HEK293 (cell line): ENCODE data around the gene DHRS3.

ENCODE experiments used
- HOXD13 ChIP-seq: sonication (generic); formaldehyde crosslinking; IDR thresholded peaks from 2 replicates; pipeline ENCODE4 v1.8.0; 2022; ENCODE audit warnings: missing genetic modification reagents, borderline replicate concordance
- ZBTB8A ChIP-seq: fragments of 450-650 bp; formaldehyde crosslinking; IDR thresholded peaks from 2 replicates; pipeline ENCODE4 v1.5.1; 2016; ENCODE audit warnings: missing biosample characterization, missing genetic modification characterization
- ZFP41 ChIP-seq: fragments of 450-650 bp; formaldehyde crosslinking; IDR thresholded peaks from 2 replicates; pipeline ENCODE4 v1.5.1; 2016; ENCODE audit warnings: missing biosample characterization, missing genetic modification characterization, borderline replicate concordance
- ZNF19 ChIP-seq: fragments of 450-650 bp; formaldehyde crosslinking; IDR thresholded peaks from 2 replicates; pipeline ENCODE4; 2016; ENCODE audit warnings: missing biosample characterization, missing genetic modification characterization, low read depth
- ZNF404 ChIP-seq: fragments of 450-650 bp; formaldehyde crosslinking; IDR thresholded peaks from 2 replicates; pipeline ENCODE4 v1.5.1; 2017; ENCODE audit warnings: missing biosample characterization, missing genetic modification characterization
- ZNF423 ChIP-seq: fragments of 450-650 bp; formaldehyde crosslinking; IDR thresholded peaks from 2 replicates; pipeline ENCODE4 v1.5.1; 2016; ENCODE audit warnings: missing biosample characterization, missing genetic modification characterization
- ZNF549 ChIP-seq: fragments of 450-650 bp; IDR thresholded peaks from 2 replicates; pipeline ENCODE4 v1.5.1; 2018; ENCODE audit warnings: missing biosample characterization, missing genetic modification characterization, mild to moderate bottlenecking, inconsistent platforms, moderate library complexity
- ZNF621 ChIP-seq: fragments of 450-650 bp; formaldehyde crosslinking; IDR thresholded peaks from 2 replicates; pipeline ENCODE4 v1.5.1; 2017; ENCODE audit warnings: missing biosample characterization, missing genetic modification characterization
- ZNF777 ChIP-seq: fragments of 450-650 bp; formaldehyde crosslinking; IDR thresholded peaks from 2 replicates; pipeline ENCODE4 v1.5.1; 2017; ENCODE audit warnings: missing biosample characterization, missing genetic modification characterization, borderline replicate concordance
- TF ChIP-seq, protein P1 (sequence below): fragments of 450-650 bp; formaldehyde crosslinking; IDR thresholded peaks from 2 replicates; pipeline ENCODE4 v1.5.1; 2016; ENCODE audit warnings: missing biosample characterization, missing genetic modification characterization
- TF ChIP-seq, protein P2 (sequence below): fragments of 450-650 bp; formaldehyde crosslinking; IDR thresholded peaks from 2 replicates; pipeline ENCODE4 v1.5.1; 2016; ENCODE audit warnings: missing biosample characterization, missing genetic modification characterization
- TF ChIP-seq, protein P3 (sequence below): fragments of 450-650 bp; formaldehyde crosslinking; IDR thresholded peaks from 2 replicates; pipeline ENCODE4 v1.5.1; 2016; ENCODE audit warnings: missing biosample characterization, missing genetic modification characterization
- TF ChIP-seq, protein P4 (sequence below): IDR thresholded peaks from 2 replicates; pipeline ENCODE4 v1.6.1; 2011; ENCODE audit warnings: mild to moderate bottlenecking, low read depth, low read length, borderline replicate concordance

DNA sequence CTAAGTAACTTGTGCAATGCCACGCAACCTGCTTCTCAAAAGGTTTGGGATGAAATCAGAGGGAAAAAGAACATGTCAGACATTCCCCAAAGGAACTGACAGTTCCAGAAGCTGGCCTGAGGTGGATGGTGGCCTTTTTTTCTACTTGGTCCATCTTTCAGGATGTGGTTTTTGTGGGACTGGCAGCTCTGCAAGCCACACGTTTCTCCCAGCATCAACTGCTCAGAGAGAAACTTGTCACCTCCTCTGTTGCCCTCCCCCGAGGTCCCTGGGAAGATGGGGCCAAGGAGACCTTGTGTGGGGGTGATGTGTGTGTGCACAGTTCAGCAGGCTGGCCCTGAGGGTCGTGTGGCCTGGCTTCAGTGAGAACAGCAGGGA is 2.5 kb upstream of the DHRS3 start:
- TF ChIP-seq ZNF423 (tag by site-specific recombination), result no peak
- no peak for TF ChIP-seq ZNF549 (tag by site-specific recombination)
- no peak for TF ChIP-seq ZNF404 (tag by site-specific recombination)
- TF ChIP-seq, protein P1, sequence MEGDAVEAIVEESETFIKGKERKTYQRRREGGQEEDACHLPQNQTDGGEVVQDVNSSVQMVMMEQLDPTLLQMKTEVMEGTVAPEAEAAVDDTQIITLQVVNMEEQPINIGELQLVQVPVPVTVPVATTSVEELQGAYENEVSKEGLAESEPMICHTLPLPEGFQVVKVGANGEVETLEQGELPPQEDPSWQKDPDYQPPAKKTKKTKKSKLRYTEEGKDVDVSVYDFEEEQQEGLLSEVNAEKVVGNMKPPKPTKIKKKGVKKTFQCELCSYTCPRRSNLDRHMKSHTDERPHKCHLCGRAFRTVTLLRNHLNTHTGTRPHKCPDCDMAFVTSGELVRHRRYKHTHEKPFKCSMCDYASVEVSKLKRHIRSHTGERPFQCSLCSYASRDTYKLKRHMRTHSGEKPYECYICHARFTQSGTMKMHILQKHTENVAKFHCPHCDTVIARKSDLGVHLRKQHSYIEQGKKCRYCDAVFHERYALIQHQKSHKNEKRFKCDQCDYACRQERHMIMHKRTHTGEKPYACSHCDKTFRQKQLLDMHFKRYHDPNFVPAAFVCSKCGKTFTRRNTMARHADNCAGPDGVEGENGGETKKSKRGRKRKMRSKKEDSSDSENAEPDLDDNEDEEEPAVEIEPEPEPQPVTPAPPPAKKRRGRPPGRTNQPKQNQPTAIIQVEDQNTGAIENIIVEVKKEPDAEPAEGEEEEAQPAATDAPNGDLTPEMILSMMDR (tag by site-specific recombination), result no peak
- TF ChIP-seq, protein P2, sequence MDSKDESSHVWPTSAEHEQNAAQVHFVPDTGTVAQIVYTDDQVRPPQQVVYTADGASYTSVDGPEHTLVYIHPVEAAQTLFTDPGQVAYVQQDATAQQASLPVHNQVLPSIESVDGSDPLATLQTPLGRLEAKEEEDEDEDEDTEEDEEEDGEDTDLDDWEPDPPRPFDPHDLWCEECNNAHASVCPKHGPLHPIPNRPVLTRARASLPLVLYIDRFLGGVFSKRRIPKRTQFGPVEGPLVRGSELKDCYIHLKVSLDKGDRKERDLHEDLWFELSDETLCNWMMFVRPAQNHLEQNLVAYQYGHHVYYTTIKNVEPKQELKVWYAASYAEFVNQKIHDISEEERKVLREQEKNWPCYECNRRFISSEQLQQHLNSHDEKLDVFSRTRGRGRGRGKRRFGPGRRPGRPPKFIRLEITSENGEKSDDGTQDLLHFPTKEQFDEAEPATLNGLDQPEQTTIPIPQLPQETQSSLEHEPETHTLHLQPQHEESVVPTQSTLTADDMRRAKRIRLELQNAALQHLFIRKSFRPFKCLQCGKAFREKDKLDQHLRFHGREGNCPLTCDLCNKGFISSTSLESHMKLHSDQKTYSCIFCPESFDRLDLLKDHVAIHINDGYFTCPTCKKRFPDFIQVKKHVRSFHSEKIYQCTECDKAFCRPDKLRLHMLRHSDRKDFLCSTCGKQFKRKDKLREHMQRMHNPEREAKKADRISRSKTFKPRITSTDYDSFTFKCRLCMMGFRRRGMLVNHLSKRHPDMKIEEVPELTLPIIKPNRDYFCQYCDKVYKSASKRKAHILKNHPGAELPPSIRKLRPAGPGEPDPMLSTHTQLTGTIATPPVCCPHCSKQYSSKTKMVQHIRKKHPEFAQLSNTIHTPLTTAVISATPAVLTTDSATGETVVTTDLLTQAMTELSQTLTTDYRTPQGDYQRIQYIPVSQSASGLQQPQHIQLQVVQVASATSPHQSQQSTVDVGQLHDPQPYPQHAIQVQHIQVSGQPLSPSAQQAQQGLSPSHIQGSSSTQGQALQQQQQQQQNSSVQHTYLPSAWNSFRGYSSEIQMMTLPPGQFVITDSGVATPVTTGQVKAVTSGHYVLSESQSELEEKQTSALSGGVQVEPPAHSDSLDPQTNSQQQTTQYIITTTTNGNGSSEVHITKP (tag by site-specific recombination), result no peak
- TF ChIP-seq ZNF777, result no peak
- no peak for TF ChIP-seq ZNF19
- TF ChIP-seq ZBTB8A (tag by site-specific recombination), result no peak
- TF ChIP-seq ZFP41 (tag by site-specific recombination), result no peak
- TF ChIP-seq, protein P3, sequence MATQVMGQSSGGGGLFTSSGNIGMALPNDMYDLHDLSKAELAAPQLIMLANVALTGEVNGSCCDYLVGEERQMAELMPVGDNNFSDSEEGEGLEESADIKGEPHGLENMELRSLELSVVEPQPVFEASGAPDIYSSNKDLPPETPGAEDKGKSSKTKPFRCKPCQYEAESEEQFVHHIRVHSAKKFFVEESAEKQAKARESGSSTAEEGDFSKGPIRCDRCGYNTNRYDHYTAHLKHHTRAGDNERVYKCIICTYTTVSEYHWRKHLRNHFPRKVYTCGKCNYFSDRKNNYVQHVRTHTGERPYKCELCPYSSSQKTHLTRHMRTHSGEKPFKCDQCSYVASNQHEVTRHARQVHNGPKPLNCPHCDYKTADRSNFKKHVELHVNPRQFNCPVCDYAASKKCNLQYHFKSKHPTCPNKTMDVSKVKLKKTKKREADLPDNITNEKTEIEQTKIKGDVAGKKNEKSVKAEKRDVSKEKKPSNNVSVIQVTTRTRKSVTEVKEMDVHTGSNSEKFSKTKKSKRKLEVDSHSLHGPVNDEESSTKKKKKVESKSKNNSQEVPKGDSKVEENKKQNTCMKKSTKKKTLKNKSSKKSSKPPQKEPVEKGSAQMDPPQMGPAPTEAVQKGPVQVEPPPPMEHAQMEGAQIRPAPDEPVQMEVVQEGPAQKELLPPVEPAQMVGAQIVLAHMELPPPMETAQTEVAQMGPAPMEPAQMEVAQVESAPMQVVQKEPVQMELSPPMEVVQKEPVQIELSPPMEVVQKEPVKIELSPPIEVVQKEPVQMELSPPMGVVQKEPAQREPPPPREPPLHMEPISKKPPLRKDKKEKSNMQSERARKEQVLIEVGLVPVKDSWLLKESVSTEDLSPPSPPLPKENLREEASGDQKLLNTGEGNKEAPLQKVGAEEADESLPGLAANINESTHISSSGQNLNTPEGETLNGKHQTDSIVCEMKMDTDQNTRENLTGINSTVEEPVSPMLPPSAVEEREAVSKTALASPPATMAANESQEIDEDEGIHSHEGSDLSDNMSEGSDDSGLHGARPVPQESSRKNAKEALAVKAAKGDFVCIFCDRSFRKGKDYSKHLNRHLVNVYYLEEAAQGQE (tag by site-specific recombination), result no peak
- TF ChIP-seq, protein P4, sequence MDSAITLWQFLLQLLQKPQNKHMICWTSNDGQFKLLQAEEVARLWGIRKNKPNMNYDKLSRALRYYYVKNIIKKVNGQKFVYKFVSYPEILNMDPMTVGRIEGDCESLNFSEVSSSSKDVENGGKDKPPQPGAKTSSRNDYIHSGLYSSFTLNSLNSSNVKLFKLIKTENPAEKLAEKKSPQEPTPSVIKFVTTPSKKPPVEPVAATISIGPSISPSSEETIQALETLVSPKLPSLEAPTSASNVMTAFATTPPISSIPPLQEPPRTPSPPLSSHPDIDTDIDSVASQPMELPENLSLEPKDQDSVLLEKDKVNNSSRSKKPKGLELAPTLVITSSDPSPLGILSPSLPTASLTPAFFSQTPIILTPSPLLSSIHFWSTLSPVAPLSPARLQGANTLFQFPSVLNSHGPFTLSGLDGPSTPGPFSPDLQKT, result no peak
- TF ChIP-seq ZNF621 (tag by site-specific recombination), result no peak
- no peak for TF ChIP-seq HOXD13 (CRISPR knock-in tag)
